Head of caudate nucleus (tissue), 42 donors: ENCODE measurements around the gene IMMP2L.

Source experiments
- DNase-seq, 42 donors: peaks; one replicate each; pipeline versions ENCODE4 v3.0.0 to v3.0.0-alpha.2; 2020 to 2021; ENCODE audit warnings: mixed read lengths in 7 of 42
- intact Hi-C: fragments of 100-400 bp; cut with DNase I; formaldehyde crosslinking; loops from one replicate; pipeline ENCODE4 v1.15.0; 2022

IMMP2L gene

DNA sequence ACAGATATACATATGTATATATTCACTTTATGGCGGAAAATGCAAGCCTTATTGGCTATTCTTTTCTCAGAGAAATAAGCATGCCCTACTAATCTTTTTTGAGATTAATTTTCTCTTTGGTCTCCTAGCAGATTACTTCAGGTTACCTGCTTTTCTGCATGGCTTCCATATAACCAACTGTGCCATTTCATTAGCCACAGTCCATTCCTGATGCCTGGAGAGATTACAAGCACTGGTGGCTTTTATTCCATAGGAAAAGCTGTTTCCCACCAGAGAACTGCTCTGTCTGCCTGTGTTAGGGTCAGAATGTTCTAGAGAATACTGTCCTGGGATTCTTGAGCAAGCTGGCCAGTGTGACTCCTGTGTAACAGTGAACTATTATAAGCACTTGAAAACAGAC is 411.6 kb downstream of the IMMP2L start:
- no peak for DNase-seq
- intact Hi-C loops: no loop called here

GRCh38 chr7:111147708-111148533 is 414.4 kb downstream of the IMMP2L start:
- DNase-seq: no peak
- intact Hi-C loops: no loop called here

GRCh38 chr7:111146136-111146535 is 416.2 kb downstream of the IMMP2L start:
- intact Hi-C loops: no loop called here
- DNase-seq: no peak

DNA sequence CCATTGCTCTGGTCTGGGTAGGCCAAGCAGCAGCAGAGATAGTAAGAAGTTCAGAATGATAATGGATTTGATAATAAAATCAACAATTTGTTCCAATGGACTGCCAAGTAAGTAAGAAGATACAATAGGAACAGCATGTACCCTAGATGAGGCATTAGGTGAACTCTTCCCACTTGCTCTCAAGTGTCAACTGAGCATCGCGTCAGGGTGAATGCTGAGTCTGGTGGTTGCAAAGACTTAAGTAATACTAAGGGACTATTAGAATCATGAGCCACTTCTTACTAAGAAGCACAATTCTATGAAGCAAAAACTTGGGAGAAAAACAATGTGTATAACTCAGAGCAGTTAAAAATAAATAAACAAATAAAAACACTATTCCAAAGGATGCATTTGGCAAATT is 416.8 kb downstream of the IMMP2L start:
- no peak for DNase-seq
- intact Hi-C loops: no loop called here

DNA sequence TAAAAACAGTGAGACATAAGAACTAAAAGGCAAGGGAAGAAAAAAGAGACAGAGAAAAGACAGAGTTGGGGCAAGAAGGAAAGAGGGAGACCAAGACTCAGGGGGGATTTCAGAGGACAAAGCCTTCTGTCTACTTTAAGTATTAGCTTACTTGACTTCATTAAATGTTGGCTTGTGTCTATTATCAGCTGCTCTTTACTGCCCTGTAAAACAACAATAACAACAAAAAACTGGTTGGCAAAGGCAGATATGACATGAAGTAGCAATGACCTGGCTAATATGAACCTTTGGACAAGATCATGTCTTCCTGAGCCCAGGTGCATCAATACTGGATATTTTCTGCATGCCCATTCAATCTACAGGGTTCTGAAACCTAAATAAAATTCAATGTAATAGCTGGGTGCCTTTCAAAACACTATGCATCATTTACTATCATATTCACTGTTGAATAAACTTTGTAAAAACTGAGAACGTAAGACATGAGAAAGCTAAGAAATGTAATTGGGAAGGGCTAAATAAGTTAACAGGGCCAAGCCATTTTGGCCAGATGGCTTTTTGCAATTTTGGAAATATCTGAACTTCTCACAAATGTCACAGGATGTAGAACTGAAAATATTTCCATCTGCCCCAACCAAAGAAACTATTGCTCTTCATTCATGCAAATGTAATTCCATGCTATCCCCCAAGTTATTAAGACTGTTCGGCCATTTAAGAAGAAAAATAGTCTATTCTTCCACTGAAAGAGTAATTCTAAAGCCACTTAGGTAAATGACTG is 422.0 kb downstream of the IMMP2L start:
- no peak for DNase-seq
- intact Hi-C loops: no loop called here

- intact Hi-C loops: no loop called here
- DNase-seq: no peak
These were observed 423.7 kb downstream of the IMMP2L start for GRCh38 chr7:111138586-111138985.

DNA sequence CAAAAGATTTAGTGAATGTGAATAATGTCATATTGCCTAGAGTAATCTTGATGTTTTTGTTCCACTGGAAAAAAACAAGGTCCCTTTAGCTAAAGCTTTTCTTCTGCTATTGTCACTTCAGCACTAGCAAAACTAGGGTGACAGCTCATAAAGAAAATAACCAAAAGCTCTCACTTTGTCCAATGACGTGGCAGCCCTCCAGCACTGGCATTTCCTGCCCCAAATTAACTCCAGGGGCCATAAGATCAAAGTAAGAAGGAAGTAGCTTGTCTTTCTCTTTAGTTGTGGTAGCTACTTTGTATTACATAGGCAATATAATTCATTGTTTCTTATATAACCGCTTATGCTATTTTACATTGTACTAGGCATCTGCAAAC is 424.1 kb downstream of the IMMP2L start:
- intact Hi-C loops: no loop called here

DNA sequence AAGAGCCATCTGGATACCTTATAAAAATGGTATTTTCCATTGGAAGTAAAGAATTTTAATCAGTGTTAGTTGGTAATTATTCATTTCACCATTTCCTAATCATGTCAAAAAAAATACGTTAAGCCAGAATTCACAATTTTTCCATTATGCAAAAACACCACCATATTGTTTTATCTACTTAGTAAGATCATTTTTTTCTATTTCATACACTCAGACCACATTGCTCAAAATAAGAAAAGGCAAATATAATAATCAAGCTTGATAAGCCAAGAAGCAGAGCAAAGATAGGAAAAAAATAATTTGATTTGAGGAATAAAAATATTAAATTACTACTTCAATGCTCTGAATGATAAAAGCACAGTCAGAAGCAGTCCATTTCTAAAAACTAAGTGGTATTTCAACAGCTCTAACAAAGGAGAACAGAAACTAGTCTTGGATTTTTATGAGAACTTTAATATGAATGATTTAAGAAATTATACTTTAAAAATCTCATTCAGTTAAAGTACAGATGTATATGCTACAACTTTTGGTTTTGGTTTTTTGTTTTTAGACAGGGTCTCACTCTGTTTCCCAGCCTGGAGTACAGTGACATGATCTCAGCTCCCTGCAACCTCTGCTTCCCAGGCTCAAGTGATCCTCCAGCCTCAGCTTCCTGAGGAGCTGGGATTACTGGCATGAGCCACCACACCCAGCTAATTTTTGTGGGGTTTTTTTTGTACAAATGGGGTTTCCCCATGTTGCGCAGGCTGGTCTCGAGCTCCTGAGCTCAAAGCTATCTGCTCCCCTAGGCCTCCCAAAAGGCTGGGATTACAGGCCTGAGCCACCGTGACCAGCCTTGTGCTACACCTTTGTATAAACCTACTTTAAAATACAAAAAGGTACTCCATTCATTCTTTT is 424.7 kb downstream of the IMMP2L start:
- DNase-seq: peak in 1 of 42 donors; percentile 28
- intact Hi-C loops: no loop called here

More for the DNA sequence above, 424.1 kb downstream of the IMMP2L start:
- peak in 15 of 42 donors; percentile 4 to 50 (median 20) for DNase-seq

DNA sequence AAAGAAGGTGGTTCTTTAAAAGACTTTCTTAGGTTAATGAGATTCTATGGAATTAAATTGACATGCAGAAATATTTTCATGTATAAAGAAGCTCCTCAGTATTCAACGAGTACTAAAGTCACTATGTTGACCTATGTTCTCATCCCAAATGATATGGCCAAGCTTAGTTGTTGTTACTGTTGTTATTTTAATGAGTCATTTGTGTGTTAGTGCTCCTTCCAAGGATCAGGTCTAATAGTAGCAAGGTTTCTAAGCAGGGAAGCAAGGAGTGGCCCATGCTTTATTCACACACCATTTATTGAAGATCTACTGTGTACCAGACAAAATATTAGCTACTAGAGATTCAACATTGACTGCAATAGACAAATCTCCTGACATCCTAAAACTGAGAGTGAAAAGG is 429.5 kb downstream of the IMMP2L start:
- intact Hi-C loops: no loop called here
- no peak for DNase-seq

GRCh38 chr7:111129435-111129834 is 432.9 kb downstream of the IMMP2L start:
- DNase-seq: no peak
- intact Hi-C loops: no loop called here

- no peak for DNase-seq
- intact Hi-C loops: no loop called here
These were observed 435.3 kb downstream of the IMMP2L start for GRCh38 chr7:111126987-111127386.

DNA sequence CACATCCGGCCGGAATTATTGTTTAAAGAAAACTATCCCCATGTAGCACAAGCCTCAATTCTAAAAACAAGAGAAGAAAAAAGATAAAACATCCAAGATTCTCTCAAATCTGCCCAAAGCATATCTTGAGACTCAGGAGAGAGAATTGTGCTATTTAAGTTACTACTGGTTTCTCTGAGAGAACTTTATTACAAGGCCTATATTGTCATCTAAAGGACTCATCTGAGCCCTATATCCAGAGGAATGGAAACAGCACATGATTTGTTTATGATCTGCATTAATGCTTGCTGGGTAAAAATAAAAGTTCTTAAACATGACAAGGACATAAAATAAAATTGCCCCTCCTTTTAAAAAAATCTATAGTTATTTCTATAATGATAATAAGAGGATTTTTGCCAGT is 446.3 kb downstream of the IMMP2L start:
- intact Hi-C loops: no loop called here
- no peak for DNase-seq

GRCh38 chr7:111113263-111114017 is 448.9 kb downstream of the IMMP2L start:
- DNase-seq: no peak
- intact Hi-C loops: no loop called here

GRCh38 chr7:111112439-111112838 is 449.9 kb downstream of the IMMP2L start:
- DNase-seq: no peak
- intact Hi-C loops: no loop called here

- no peak for DNase-seq
- intact Hi-C loops: no loop called here
These were observed 453.8 kb downstream of the IMMP2L start for GRCh38 chr7:111108496-111108895.

GRCh38 chr7:111108000-111108399 is 454.3 kb downstream of the IMMP2L start:
- DNase-seq: no peak
- intact Hi-C loops: no loop called here

GRCh38 chr7:111107579-111107978 is 454.7 kb downstream of the IMMP2L start:
- DNase-seq: no peak
- intact Hi-C loops: no loop called here

DNA sequence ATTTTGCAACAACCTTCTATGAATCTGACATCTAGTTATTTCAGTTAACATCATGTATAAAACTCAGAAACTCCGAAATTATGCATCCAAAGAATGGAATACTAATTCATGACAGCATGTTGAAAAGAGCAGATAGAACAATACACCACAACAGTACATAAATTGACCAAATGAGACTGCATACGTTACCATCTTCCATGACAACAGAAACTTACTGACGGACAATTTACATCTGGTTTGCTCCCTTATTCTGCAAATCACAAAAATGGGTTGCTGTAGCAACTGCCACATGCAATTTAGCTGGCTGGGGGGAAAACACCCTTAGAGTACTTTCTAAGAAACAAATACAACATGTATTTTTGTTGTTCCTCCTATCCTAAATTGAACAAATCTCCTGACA is 457.0 kb downstream of the IMMP2L start:
- intact Hi-C loops: no loop called here
- DNase-seq: no peak

- intact Hi-C loops: no loop called here
- DNase-seq: no peak
These were observed 457.6 kb downstream of the IMMP2L start for GRCh38 chr7:111104710-111105109.
